CD4-positive, alpha-beta T cell treated with Interferon alpha-2 for 1 hour (primary cell): ENCODE results near the gene CTNNA2.

Experiments
- DNase-seq, 2 donors: peaks; one replicate each; pipeline ENCODE4 v3.0.0-alpha.2; 2020 to 2022

Gene CTNNA2

DNA sequence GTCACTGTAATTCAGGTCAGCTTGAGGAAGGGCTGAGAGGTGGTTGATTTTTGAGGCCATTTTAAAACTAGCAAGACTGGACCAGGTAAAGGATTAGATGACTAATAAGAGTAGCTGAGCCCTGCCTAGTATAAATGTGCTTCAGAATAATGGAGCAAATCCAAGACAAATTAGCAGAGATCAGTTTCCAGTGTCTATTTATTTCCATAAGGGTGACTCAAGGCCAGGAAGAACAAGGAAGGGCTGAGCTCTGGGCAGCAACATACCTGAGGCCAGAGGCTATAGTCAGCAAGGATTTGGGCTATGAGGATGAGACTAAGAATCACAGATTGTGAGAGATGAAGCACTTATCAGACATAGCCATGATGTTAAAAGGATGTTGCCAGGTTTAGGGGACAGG lies 1130.7 kb downstream of the CTNNA2 start:
- DNase-seq: no peak

DNA sequence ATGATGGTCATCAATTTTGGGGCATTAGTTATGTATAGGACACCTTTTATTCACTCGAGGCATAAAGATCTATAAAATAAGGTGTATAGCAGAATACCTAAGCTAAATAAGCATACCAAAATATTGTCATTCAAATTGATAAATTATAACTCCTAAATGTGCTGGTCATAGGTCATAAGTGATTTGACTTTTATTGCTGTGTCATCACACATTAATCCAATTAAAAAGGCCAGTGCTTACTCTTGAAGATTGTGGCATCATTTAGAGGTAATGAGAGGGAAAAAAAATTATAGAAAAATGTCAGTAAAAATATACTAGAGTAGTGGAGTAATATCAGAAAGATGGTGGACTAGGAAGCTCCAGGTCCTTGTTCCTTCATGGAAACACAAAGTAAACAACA lies 1138.6 kb downstream of the CTNNA2 start:
- DNase-seq: no peak

DNA sequence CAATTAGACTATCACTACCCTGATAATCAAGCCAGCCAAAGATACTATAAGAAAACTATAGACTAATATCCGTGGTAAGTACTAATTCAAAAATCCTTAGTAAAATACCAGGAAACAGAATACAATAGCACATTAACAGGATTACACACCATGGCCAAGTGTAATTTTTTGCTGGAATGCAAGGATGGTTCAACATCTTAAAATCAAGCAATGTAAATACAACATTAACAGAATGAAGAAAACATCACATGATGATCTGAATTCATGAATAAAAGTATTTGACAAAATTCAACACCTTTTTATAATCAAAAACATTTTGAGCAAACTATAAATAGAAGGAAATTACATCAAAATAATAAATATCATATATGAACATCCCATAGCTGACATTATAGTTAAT lies 1142.4 kb downstream of the CTNNA2 start:
- DNase-seq: no peak

DNA sequence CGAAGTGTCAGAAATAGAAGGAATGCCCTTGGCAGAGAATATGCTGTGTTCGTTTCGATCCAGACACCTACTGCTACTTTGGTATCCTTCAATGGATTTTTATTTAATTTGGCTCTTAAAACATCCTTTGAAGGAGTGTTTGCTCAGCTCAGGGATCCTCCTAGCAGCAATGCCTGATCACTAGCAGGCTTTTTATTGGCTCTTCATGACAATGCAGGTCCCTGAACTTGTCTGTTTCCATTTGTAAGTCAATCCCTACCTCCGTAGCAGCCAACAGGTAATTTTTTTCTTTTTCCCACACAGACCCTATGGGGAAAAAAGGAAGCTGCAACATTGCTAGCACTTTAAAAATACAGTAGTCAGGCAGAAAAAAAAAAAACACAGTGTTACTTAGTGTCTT lies 1157.9 kb downstream of the CTNNA2 start:
- no peak for DNase-seq

DNA sequence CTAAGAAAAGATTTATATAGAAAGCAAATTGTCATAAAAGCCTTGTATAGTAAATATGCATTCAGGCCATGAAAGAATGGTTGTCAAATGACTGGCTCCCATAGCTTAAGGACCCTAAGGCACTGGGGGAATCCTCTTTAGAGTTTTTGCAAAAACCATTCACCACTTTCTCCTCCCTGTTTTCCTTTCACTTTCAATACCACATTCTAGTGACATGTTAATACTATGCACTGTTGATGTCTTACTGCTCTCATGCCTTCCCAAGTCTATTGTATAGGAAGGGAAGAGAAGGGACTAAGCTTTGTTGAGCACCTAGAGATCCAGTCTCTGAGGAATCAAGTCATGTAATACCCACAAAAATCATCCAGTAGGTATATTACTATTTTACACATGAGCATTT lies 1174.7 kb downstream of the CTNNA2 start:
- DNase-seq: no peak

DNA sequence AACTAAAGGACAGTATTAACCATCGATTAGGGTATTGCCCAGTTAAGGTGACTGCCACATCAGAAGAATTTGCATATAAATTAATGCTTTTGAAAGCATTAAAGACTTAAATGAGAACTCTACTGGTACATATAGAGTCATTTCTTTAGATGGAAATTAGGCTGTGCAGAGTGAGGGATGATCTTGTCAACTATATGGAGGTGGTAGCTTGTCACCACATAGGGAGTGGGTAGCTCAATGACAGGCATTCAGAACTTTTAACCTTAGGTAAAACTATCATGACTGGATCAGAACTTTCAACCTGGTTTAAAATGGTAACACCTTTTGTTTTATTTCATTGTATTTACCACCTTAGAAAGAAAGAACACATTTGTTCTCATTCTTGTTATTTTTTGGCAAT lies 1176.3 kb downstream of the CTNNA2 start:
- DNase-seq: no peak
